GM18502 (cell line): ENCODE data around the gene CDKN2D.

Source experiments
- ATAC-seq: cut with Tn5 transposase; IDR thresholded peaks from one replicate; pipeline ENCODE4 v1.9.1; 2021; ENCODE audit warnings: mild to moderate bottlenecking; ENCODE audit not compliant: unreplicated experiment, poor library complexity

The CDKN2D gene

GRCh38 chr19:10525636-10526035 lies 43.1 kb downstream of the CDKN2D start:
- ATAC-seq: no peak

DNA sequence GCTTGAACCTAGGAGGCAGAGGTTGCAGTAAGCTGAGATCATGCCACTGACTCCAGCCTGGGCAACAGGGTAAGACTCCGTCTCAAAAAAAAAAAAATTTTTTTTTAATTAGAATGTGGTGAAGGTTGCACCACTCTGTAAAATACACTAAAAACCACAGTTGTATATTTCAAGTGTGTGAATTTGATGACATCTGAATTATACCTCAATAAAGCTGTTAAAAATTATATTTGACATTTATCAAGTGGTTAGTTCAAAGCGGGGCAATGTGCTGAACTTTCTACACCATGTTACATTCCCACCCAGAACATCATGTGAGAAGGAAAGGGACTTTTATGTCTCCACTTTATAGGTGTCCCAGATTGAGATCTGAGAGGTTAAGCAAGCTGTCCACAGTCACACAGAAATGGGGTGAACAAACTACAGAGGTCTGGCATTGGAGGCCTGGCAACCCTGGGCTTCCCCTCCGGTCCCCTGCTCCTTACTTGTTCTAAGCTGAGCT lies 45.6 kb downstream of the CDKN2D start:
- ATAC-seq: no peak

GRCh38 chr19:10521461-10522171 lies 47.2 kb downstream of the CDKN2D start:
- ATAC-seq: no peak

GRCh38 chr19:10520652-10521318 lies 48.0 kb downstream of the CDKN2D start:
- no peak for ATAC-seq

DNA sequence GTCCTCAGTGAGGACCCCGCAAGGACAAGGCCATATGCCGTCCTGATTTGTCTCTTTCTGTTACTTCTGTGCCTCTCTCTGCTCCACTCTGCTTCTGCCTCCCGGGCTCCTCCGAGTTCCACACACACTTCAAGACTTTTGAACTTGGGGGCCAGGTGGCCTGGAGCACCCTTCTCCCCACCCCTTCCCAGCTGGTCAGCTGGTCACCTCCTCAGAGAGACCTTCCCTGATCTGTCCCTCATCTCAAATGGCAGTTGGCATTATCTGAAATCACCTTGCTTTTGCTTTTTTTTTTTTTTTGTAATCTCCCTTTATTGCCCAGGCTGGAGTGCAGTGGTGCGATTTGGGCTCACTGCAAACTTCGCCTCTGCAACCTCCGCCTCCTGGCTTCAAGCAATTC lies 49.4 kb downstream of the CDKN2D start:
- no peak for ATAC-seq

DNA sequence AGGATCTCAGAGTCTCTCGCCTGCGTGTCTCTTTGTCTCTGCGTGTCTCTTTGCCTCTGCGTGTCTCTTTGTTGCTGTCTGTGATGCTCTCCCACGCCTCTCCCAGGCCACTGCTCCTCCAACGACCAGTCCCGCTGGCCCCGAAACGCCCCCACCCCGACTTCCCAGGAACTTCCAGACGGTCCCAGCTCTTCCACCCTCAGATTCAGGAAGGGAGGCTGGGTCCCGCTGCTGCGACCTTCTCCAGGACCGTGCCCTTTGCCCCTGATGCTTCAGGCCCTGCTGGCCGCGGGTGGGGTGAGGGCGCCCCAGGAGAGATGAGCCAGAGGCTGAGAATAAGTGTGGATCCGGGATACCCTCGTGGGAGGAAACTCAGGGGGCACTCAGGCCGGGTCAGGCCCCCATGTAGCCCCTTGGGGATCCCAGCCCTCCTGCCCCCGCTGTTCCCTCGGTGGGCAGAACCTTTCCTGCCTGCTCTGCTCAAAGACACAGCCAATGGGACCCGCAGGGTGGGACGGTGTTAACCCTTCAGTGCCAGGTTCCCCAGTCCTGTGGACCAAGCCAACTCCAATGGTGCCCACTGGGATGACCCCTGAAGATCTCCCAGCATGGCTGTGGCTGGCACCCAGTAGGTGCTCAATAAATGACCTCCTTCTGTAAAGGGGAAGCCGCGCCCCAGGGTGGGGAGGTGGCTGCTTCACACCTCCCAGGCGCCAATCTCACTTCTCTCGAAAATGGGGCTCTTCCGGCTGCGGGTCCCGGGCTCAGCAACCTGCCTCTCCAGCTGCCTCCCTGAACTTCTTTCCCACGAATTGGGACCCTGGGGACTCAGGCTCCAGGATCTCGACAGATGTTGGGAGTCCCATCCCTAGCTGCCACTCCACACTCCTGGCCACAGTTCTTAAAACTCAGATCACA lies 50.1 kb downstream of the CDKN2D start:
- no peak for ATAC-seq

DNA sequence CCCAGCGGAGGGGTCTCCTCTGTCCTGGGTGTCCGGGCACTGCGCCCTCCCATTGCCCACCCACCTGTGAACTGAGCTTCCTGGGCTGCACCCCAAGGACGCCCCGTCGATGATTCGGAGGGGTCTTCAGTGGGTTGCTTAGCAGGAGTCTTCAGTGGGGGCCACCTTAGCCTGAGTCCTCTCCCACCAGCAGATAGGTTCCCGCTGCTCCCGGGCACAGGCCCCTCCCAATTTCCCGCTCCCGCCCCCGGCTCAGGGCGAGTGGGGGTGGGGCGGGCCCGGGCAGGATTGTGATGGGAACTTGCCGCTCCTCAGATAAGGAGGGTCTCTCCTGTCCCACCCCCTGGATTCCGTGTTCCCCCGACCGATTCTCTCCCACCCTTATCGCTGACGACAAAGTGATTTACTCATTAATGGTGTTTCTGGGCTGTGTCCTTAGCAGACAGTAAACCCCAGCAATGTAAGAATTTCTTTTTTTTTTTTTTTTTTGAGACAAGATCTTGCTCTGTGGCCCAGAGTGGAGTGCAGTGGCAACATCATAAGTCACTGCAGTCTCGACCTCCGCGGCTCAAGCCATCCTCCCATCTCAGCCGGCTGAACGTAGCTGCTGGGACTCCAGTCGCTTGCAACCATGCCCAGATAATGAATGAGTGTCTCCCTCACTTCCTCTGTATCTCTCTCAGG lies 50.9 kb downstream of the CDKN2D start:
- no peak for ATAC-seq

- ATAC-seq: no peak
These were observed 51.4 kb downstream of the CDKN2D start, which contains the start of gene S1PR5 for GRCh38 chr19:10517361-10517759. S1PR5 (minus strand) TSS chr19:10517447; CDS start chr19:10515011, 2,436 bp downstream.

DNA sequence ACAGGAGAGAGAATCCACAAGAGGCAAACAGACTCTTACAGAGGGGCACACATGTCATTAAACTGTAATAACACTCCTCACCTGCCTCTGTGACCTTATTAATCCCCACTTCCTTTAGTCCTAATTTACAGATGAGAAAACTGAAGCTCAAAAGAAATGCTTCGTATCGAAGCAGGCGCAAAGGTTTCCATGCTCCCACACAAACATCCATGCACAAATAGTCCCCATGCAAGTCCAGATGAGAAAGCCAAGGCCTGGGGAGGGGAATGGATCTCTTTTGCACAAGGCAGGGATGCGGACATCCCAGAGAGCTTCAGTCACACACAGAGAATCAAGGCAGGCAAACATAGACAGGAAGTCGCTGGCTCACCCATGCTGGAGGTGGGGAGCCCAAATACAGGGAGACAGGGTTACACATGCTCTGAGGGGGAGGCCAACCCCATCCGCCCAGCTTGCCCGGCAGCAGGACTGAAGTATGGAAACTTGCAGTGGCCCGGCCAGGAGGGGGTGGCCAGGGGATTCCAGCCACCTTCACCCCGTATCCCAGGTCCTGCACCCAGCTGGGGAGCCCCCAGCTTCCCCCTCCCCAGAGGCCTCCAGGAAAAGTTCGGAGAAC lies 52.0 kb downstream of the CDKN2D start:
- no peak for ATAC-seq
